ENCODE data around the gene NID2.

NID2 gene

GRCh38 chr14:52055167-52055566 lies 13.7 kb downstream of the NID2 start:
- no peak for DNase-seq

GRCh38 chr14:52054678-52055077 lies 14.2 kb downstream of the NID2 start:
- no peak for DNase-seq

- DNase-seq = no peak
Observed at GRCh38 chr14:52053044-52053443, 15.8 kb downstream of the NID2 start.

GRCh38 chr14:52052288-52052943 lies 16.4 kb downstream of the NID2 start:
- DNase-seq = no peak

GRCh38 chr14:52051871-52052270 lies 17.0 kb downstream of the NID2 start:
- no peak for DNase-seq

- no peak for DNase-seq
Observed at GRCh38 chr14:52051251-52051650, 17.6 kb downstream of the NID2 start.

- no peak for DNase-seq
Observed at GRCh38 chr14:52049721-52050588, 18.9 kb downstream of the NID2 start.

GRCh38 chr14:52049271-52049670 lies 19.6 kb downstream of the NID2 start:
- DNase-seq = no peak

- DNase-seq = no peak
Observed at GRCh38 chr14:52048641-52049204, 20.1 kb downstream of the NID2 start.

- DNase-seq = no peak
Observed at GRCh38 chr14:52048116-52048515, 20.7 kb downstream of the NID2 start.

GRCh38 chr14:52046376-52046917 lies 22.4 kb downstream of the NID2 start:
- DNase-seq = no peak

GRCh38 chr14:52044791-52045522 lies 23.9 kb downstream of the NID2 start:
- DNase-seq = no peak

- DNase-seq = peak; percentile 14 to 15
Observed at GRCh38 chr14:52043690-52044089, 25.2 kb downstream of the NID2 start.

- DNase-seq = no peak
Observed at GRCh38 chr14:52042371-52043289, 26.2 kb downstream of the NID2 start.

GRCh38 chr14:52040598-52040997 lies 28.3 kb downstream of the NID2 start:
- DNase-seq = no peak

- no peak for DNase-seq
Observed at GRCh38 chr14:52039124-52039815, 29.6 kb downstream of the NID2 start.

GRCh38 chr14:52033101-52033642 lies 35.7 kb downstream of the NID2 start:
- no peak for DNase-seq

GRCh38 chr14:52032204-52032801 lies 36.6 kb downstream of the NID2 start:
- DNase-seq = no peak

GRCh38 chr14:52031781-52032180 lies 37.1 kb downstream of the NID2 start:
- no peak for DNase-seq

- peak in 1 of 2 donors; percentile 6 for DNase-seq
Observed at GRCh38 chr14:52029881-52030280, 39.0 kb downstream of the NID2 start.
